ENCODE data around the gene CNKSR3.

The CNKSR3 gene

DNA sequence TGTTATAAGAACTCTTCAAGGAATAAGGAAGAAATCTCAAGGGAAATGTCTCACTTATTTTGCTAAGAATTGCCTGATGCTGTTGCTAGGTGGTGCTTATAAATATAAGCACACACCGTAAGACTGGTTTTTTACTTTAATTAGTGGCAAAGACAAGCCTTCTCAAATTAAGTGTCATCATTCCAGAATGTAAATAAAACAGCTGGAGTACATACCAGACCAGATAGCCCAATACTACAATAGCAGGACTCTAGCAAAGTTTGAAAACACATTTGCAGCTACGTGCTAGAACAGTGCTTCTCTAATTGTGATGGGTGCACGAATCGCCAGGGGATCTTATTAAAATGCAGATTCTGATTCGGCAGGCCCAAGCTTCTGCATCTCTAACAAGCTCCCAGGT lies 6.8 kb downstream of the CNKSR3 start:
- FAIRE-seq (no peak), DNase-seq (ENCODE audit: low spot score) (no peak)

DNA sequence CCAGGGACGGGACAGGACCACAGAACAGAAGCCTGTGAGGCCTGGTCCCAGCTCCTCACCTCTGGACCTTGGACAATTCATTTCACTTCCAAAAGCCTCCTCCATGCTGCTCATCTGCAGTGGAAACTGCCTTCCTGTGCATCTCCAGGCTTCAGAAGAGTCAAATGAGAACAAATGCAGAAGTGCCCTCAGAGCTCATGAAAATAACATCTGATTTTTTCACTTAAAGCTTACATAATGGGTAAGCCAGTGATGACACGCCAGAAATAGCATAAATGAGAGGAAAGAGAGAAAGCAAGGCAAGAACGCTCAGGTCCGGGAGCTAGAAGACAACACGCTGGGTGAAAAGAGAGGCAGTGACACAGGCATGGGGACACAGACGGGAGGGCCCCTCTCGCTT lies 7.9 kb downstream of the CNKSR3 start:
- FAIRE-seq, result no peak
- no peak for DNase-seq (ENCODE audit: low spot score)

DNA sequence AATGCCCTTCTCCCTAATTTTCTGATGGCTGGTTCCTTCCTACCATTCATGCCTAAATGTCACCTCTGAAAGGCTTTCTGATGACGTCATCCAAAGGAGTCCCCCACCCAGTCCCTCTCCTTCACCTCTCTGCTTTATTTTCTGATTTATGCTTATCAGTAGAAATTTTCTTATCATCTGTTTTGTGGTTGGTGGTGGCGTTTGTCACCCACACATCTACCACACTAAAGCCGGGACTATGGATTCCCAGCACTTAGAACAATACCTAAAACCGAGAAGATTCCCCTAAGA lies 9.0 kb downstream of the CNKSR3 start:
- DNase-seq (ENCODE audit: low spot score), result no peak
- FAIRE-seq, result no peak

DNA sequence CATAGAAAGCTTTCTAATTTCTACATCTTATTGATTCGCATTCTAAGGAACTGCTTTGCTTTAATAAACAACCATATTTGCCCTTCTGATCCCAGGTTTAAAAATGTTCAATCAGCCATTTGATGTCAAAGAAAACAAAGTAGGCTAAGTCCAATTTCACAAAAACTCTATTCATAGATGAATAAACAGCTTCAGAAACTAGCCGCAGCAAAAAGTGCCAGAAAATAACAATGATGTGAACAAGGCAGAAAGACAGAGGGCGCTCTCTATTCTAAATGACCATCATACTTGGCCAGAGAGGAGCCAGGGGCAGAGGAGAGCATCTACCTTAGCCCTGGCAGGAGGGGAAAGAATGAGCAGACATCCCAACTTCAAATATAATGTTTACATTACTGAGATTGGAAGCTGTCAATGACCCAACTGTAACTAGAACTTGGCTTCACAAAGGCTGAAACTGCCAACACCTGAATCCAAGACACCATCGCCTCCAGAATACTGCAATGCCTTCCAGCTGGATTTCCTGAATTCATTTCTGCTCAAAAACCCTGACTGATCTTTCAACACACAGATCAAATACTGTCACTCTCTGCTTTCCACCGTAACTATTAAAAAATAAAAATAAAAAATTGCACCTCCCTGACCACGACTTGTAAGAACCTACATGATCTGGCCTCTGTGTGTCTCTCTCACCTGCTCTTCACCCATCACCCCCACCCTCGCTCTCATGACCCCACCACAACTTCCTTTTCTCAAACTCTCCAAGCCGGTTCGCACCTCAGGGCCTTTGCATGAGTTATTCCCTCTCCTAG lies 9.5 kb downstream of the CNKSR3 start:
- FAIRE-seq, result no peak
- DNase-seq (ENCODE audit: low spot score), result no peak

DNA sequence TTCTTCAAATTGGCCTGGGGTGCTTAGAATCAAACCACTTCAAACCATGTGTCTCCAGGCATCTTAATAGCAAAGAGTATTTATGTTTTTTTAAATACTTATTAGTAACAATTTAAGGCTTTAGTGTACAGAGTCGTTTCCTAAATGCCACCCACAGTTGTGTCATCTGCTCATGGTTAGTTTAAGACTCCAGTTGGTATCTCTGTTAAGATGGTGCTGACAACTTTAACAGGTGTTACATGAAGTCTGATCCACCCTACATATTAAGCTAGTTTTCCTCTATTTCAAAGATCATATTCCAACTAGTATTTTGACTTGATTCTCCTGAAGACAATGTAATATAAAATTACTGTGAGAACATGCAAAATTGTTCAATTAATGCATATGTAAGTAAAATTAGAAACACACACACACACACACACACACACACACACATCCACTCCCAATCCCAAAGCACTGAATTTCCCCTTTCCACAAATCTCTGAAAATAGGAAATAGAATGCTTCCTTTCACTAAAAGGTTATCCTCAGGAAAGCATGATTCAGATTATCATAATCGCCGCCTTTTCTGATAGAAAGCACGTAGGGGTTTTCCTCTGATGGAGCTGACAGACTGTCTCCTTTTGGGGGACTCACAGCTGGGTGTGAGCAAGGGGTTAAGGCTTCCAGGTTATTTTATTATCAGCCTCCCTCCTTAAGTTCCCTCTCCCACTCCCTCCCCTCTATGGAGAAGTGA lies 10.5 kb downstream of the CNKSR3 start:
- no peak for DNase-seq (ENCODE audit: low spot score)
- FAIRE-seq, result no peak

DNA sequence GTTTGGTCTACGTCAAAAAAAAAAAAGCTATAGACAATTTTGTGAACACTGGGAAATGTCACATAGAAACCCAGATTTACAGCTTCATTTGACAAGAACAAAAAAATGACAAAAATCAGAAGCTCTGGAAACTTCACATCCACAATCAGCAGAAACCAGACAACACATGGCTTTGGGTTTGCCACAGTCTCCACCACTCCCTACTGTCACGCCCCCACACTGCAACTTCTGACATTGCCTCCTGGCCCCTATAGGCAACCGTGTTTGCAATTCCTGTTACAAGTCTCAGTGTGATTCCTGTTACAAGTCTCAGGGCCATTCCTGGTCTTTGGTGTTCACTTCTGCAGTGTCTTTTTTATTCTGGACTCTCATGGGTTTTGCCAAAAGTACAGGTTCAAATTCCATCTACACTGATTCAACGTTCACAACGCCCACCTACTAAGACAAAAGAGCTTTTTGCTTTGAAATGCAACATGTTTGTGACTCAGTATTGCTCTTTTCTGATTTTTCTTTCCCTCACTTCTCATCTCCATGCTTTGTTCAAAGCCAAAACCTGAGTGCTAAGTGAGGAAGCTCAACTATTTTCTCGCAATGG lies 12.0 kb downstream of the CNKSR3 start:
- no peak for DNase-seq (ENCODE audit: low spot score)
- FAIRE-seq, result no peak

DNA sequence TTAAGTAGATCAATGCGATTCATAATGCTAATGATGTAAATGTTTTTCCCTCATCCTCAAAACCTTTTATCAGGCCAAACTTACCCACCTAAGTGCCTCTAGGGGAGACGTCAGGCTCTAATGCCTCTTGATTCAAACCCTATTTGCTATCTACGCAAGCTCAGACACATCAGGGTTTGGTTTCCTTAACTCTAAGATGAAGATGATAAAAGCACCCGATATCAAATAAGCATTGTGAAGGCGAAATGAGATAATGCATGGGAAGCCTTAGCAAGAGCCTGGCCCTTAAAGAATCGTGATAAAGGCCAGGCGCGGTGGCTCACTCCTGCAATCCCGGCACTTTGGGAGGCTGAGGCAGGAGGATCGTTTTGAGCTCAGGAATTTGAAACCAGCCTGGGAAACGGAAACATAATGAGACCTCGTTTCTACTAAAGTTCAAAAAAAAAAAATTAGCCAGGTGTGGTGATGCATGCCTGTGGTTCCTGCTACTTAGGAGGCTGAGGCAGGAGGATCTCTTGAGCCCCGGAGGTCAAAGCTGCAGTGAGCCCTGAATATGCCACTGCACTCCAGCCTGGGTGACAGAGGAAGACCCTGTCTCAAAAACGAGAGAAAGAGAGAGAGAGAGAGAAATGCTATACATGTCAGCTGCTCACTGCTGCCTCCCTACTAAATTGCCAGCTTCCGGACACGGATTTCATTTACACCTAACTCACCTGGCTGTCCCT lies 13.5 kb downstream of the CNKSR3 start:
- DNase-seq (ENCODE audit: low spot score), result no peak
- FAIRE-seq, result no peak

DNA sequence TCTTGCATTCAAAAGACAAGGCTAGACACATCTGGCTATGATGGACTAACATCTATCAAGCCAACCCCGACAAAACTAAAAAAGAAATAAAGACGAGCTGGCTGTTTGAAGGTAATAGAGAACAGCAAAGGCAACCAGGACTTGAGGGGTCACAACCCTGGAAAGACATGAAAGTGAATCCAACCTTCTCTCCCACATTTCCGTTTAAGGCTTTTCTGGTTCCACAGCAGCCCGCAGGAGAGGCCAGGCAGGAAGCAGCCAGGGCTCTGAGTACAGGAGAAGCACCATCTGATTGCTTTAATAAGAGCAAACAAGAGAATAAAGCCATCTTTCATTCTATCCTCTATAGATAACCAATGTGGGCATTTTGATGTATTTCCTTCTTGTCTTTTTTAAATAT lies 14.3 kb downstream of the CNKSR3 start:
- no peak for DNase-seq (ENCODE audit: low spot score)
- FAIRE-seq, result no peak

DNA sequence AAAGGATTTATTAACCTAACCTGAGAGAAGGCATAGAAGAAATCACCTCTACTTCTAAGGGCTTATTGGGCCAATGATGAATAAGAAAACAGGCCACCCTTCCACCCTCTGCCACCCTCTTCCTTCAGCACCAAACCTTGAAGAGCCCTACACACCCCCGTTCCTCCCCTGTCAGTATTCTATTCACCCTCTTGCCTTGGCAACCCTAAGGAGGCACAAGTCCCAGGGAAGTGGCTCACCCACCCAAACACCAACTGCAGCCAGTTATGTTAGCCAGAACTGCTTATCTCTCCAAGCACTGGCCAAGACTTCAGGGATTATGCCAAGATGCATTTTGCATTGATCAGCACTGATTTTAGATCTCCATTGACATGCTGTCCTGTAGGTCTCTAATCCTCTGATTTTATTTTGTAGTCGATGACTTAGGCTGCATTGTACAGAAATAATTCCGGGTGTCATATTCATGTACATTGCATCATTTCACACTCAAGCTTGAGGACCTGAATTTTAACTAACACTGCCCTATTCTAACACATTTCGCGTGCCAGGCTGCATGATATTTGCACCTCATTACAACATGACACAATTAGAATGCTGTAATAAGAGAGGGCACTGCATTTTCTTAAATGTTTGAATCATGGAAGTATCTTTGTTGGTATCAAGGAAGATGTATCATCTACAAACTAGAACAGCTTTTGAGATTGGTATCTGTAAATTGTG lies 15.7 kb downstream of the CNKSR3 start:
- FAIRE-seq (no peak), DNase-seq (ENCODE audit: low spot score) (no peak)

DNA sequence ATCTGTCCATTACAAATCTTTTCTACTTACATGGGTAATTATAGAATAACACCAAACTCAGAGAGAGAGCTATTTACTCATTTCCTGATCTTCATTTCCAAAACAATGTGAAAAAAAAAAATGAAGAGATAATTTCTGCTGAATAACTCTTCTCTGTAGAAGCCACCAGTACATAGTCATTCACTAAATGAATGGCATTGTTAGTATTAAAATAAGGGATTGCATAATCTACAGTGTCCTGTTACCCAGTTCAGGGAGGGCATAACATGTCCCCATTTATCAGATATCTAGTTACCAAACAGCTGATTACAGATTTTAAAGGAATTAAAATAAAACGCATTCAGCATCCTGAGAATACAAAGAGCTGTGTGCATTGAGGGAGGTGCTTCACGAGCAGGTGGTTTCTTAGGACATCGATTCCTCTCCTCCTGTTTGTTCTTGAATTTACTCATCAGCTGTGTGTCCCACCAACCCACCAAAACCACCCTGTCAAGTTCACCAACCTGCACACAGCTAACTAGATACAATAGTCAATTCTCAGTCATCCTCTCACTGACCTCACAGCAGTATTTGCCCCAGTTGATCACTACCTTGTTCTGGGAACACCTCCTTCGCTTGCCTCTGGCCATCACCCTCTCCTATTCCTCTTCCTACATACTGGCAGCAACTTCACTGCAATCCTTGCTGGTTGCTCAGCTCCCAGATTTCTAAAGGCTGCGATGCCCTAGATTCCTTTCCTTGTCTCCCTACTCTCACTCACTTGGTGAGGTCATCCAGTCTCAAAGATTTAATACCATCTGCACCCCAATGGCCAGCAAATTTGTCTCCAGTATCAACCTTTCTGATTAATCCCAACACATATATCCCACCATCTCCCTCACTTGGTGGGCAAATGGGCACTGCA lies 18.7 kb downstream of the CNKSR3 start:
- DNase-seq (ENCODE audit: low spot score), result no peak
- no peak for FAIRE-seq

DNA sequence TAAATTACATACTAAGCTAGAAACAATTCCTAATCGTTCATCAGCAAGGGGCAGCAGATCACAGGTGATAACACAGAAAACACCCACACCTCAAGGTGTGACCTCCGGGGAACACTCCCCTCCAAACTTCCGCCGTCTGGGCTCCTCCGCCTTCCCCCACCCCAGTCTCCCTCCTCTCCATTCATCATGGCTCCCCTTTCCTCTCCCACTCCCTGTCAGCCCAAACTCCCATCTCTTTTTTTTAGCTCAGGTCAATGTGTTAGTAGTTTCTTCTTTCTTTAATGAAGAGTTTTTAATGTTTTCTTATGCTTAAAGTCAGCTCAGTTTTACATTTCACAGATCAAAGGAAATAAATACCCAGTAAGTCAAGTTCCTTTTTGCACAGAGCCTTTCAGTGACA lies 20.7 kb downstream of the CNKSR3 start:
- no peak for DNase-seq (ENCODE audit: low spot score)
- FAIRE-seq, result no peak

DNA sequence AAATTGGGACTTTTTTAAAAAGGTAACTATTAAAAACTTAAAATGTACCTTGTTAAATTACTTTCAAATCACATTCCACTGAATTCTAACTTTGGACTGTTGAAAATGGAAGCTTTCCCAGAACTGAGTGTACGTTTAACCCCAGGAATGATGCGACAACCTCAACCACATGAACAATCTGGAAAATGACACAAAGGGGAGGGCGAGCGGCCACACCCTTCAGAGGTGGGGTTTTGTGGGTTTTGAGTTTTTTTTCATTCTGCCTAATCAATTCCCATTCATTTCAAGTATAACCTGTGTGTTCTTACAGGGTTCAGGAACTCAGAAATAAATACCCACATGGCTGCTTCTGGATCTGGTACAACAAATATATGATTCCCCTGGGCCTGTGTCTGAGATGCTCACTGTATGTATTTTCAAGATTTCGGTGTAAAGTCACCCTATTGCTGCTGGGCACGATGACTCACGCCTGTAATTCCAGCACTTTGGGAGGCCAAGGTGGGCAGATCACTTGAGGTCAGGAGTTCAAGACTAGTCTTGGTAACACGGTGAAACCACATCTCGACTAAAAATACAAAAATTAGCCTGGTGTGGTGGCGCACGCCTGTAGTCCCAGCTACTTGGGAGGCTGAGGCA lies 21.6 kb downstream of the CNKSR3 start:
- no peak for FAIRE-seq
- DNase-seq (ENCODE audit: low spot score), result no peak

DNA sequence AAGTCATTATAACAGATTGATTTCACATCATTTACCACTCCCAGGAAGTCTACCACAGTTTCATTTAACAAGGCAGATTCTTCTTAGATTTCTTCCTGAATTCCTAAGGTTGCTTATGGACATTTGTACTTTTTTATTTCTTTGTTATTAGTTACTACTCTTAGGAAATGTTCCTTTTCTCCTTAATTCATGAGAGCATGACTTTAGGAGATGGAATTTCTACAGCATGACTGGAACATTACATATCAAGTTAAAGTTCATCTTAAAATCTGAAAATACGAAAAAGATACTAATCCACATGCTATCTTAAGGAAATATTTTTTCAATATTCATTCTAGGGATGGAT lies 22.3 kb downstream of the CNKSR3 start:
- DNase-seq (ENCODE audit: low spot score) (no peak), FAIRE-seq (no peak)

DNA sequence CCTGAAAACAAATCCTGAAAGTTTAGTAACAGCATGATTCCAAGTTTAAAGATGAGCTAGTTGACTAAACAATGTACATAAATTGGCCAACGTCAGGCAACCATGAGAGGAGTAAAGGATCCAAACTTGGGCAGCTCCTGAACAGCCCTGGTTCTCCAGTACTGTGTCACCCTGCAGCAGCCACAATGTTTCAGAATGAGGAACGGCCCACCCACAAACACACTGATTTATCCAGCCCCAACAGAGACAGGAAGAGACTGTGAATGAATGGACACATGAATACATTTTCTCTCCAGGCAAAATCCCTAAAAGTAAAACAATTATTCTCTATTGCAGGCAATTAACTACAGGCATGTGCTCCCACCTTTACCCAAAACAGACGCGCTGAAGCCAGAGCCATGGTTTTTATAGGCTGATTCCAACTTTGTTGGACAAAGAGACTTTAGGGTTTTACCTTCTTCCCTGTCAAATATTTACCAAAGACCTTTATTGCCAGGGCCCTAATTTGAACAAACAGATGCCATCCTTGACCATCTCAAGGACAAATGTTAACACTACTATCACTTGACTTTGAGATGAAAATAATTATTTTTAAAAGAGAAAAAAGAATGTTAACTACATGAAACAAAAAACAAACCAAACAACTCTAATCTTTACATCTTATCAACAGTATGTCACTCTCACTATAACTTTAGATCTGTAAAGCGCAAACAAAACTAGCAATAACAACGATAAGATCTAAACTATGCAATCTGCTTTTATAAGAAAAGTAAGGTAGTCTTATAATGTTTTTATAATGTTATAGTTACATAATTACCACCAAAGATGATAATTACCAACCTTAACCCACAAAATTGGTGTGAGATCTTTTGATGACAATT lies 22.9 kb downstream of the CNKSR3 start:
- FAIRE-seq (no peak), DNase-seq (ENCODE audit: low spot score) (no peak)

DNA sequence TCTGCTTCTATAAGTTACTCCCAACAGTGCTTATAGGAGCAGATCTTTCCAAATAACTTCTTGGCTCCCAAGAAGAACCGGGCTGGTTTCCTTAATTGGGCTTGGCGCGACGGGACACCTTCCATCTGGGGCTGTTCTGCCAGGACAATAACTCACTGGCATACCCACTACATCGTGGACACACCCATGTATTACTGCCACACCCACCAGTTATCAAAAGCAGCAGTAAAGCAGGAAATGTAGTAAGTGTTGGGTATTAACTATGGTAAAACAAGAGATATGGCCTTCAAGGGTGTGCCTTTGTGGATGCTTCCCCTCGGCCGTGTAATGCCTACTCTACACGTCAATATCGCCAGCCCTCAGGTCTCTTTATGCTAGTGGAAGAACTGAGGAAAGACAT lies 24.7 kb downstream of the CNKSR3 start:
- DNase-seq (ENCODE audit: low spot score) (no peak), FAIRE-seq (no peak)

DNA sequence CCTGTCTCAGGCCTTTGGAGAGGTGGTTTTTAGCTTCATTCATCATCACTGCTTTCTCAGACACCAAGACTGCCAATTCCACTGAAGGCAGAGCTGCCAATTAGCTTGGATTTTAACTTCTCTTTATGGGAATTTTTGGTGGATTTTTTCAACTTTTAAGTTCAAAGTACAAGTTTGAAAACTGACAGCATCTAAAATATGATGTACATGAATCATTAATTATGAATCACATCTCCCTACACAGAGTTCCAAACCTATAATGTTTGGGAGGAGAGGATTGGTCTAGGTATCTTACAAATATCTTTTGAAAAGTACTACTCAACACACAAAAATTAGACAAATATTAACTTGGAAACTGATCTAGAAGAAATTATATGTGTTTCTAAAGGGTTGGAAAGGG lies 25.5 kb downstream of the CNKSR3 start:
- DNase-seq (ENCODE audit: low spot score) (no peak), FAIRE-seq (no peak)

DNA sequence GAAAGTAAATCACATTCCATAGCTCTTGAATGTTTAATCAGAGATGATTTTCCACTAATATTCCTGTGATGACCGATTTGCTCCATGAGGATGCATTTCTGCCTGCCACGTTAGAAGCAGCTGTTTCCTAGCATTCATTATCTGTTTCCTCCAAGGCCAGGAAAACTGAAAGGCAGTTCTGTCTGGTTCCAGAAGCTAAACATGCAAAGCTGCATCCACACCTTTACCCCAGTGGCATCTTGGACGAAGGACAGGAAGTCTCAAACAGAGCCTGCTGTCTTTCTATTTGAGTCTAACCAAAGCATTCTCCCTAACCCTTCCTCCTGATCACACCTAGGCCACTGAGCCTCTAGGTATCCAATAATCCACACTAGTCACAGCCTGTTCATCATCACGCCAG lies 27.6 kb downstream of the CNKSR3 start:
- no peak for FAIRE-seq
- no peak for DNase-seq (ENCODE audit: low spot score)

DNA sequence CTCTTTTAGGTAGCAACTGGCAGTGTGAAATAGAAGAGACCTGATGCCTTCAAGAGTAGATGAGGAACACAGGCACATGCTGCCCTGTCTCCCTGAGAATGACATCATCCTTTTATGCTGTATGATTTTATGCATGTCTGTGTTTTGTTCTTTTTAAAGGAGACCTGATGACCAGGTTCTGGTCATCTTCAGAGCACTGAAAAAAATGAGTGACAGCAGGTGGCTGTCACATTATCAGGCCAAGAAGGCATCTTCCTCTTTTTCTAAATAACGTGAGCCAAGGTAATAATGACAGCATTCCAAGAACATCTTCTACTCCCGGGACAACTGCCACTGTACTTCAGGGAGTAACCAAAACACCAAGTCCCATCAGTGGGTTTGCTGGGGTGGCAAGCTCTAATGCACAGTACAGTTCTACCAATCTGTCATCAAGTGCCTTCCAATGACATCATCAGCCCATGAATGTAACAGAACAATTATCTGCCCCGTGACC lies 28.9 kb downstream of the CNKSR3 start:
- DNase-seq (ENCODE audit: low spot score) (no peak), FAIRE-seq (no peak)
